NCI-H2171 treated with DMSO at 0.1 percent for 48 hours (cell line): ENCODE data around the gene TNK1.
A peak's percentile ranks its signal among the peaks of the same experiment; 100 is the strongest.

Experiments used
- DNase-seq: peaks from one replicate; lab custom pipeline; 2025; lab: John Stamatoyannopoulos, UW

Gene TNK1

DNA sequence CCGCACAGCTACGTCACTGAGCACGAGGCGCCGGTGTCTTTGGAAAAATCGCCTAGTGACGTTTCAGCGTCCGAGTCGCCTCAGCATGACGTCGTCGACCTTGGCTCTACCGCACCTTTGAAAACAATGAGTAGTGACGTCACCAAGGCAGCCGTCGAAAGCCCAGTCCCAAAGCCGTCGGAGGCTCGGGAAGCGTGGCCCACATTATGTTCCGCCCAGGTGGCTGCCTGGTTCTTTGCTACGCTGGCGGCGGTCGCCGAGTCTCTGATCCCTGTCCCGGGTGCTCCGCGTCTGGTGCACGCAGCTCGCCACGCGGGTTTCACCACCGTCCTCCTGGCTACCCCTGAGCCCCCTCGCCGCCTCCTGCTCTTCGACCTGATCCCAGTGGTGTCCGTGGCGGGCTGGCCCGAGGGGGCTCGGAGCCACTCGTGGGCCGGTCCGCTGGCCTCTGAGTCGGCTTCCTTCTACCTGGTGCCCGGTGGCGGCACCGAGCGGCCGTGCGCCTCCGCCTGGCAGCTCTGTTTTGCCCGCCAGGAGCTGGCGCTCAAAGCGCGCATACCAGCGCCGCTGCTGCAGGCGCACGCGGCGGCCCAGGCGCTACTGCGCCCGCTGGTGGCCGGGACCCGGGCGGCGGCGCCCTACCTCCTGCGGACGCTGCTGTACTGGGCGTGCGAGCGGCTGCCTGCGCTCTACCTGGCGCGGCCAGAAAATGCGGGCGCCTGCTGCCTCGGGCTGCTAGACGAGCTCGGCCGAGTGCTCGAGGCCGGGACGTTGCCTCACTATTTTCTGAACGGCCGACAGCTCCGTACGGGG lies 55.9 kb downstream of the TNK1 start:
- peak; percentile 77 for DNase-seq

DNA sequence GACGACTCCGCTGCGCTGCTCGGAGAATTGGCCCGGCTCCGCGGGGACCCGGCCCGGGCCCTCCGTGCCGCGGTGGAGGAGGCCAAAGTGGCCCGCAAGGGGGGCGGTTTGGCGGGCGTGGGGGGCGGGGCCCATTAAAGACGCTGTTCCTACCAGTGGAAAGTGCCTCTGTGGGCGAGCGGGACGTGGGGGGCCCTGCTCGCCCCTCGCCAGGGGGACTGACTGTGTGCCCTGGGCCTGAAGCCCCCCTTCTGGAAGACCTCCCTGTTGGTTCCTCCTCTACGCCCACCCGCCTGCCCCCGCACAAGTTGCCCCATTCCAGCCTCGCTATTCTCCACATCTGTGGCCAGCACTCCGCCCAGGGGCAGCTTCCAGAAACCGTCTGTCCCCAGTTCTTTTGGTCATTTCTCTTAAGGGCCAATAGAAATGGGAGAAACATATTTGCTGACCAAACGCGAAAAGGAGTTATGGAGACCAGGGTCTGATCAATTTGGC lies 56.5 kb downstream of the TNK1 start:
- DNase-seq = no peak

DNA sequence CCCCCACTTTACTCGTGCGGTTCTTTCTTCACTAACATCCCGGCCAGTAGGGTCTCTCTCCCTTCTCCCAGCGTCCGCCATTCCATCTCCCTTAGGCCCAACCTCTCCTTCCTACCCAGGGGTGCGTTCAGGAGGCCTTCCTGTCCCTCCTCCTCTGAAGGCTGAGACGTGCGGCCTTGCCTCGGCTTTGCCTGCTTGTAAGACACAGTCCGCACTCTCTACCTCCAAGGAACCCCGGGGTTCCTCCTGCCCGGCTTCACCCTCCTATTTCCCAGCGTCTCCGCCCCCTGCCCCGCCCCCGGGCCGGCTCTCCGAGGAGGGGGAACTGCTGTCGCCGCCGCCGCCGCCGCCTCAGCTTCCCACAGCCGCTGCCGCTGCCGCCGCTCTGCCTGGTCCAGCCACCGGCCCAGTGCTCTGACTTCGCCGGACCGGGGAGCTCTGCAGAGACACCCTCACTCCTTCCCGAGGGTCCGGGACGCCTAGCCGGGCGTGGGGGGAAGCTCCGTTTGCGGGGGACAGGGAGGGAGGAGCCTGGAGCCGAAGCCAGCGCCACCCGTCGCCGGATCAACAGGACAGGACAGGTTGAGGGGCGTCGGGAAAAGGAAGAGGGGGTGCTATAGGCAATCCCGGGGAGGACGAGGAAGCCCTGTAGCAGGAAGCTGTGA lies 57.2 kb downstream of the TNK1 start:
- DNase-seq = no peak

DNA sequence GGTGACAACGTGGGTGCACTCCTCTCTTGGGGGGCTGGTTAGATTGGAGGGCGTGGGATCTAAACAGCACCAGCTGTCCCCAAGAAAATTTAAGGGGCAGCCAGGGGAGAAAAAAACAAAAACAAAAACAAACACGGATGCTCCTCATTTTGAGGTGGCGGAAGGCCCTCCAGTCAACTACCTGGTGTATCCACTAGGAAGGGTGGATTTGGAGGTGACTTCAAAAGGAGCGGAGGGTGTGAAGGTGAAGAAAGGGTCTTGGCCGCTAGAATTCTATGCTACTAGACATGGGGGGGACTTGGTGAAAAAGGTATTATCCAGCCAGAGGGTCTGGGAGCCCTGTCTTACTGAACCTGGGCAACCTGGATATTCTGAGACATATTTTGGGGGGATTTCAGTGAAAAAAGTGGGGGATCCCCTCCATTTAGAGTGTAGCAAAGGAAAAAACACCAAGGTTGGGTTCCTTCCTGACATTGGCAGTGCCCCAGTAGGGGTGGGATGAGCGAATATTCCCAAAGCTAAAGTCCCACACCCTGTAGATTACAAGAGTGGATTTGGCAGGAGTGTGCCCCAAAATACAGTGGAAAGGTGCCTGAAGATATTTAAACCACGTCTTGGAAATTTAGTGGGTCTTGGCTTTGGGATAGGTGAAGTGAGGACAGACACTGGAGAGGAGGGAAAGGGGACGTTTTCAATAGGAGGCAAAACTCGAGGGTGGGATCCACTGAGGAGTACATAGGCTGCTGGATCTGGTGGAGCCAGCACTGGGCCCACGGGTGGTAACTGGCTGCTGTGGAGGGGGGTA lies 58.0 kb downstream of the TNK1 start:
- DNase-seq = no peak
